ENCODE results near the gene DMBX1. TPM values are rescaled to one million over a fixed set of nuclear protein-coding genes. Genes with fewer than 3 reads are reported as not detected.

DMBX1 gene
- total RNA-seq, 4 donors from 2014 or later = not detected

DNA sequence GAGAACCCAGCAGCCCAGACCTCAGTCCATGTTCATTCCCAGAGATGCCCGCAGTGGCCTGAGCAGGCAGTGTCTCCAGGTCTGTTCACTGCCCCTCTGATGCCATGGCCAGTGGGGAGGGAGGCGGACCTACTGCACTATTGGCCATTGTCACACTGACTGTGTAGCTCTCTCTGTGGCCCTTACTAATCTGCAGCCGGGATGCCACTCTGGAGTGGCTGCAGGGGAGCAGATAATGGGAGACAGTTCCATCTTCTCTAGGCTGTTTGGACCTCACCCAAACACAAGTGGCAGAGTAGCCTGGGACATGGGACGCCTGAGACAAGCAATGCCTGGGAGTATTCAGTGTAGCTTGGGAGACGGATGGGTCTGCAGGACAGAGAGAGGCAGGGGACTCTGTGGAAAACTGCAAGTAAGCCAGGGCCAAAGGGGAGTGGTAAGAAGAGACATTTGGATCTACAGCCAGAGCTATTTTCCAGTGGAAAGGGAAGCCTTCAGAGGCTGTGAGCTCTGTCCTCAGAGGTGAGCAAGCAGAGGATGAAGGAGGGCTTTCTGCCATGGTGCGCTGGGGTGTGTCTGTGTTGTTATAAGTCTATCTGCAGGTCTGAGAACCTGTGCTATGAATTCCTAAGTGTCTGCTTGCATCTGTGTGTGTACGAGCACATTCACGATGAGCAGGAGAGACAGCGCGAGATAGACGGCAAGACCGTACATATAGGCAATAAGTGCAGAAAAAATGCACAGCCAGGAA lies 26.7 kb downstream of the DMBX1 start:
- Histone ChIP-seq H3K27ac (peak overlapping the region; percentile 64 to 71 (median 70)), H3K27me3 (no peaks in the 10 kb centered on the region), H3K4me3 (replicated peaks in 1 of 3) (no peak overlapping the region), H3K9me3 (no peaks in the 10 kb centered on the region), H3K36me3 (no peaks in the 10 kb centered on the region), H3K4me1 (peaks cover 35 to 58% of the 10 kb centered on the region in 2 donors)
- intact Hi-C loops (cut with DNase I) = no loop called here
- 29 to 41% methylated on average over 11 to 12 of the region's 12 CpGs for WGBS, 2 donors
- peak; percentile 70 to 76 for DNase-seq
- TF ChIP-seq, protein P1, sequence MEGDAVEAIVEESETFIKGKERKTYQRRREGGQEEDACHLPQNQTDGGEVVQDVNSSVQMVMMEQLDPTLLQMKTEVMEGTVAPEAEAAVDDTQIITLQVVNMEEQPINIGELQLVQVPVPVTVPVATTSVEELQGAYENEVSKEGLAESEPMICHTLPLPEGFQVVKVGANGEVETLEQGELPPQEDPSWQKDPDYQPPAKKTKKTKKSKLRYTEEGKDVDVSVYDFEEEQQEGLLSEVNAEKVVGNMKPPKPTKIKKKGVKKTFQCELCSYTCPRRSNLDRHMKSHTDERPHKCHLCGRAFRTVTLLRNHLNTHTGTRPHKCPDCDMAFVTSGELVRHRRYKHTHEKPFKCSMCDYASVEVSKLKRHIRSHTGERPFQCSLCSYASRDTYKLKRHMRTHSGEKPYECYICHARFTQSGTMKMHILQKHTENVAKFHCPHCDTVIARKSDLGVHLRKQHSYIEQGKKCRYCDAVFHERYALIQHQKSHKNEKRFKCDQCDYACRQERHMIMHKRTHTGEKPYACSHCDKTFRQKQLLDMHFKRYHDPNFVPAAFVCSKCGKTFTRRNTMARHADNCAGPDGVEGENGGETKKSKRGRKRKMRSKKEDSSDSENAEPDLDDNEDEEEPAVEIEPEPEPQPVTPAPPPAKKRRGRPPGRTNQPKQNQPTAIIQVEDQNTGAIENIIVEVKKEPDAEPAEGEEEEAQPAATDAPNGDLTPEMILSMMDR (IDR thresholded peaks at IDR 0.05) = no peak
- TF ChIP-seq POLR2A (IDR thresholded peaks at IDR 0.05) = no peak

DNA sequence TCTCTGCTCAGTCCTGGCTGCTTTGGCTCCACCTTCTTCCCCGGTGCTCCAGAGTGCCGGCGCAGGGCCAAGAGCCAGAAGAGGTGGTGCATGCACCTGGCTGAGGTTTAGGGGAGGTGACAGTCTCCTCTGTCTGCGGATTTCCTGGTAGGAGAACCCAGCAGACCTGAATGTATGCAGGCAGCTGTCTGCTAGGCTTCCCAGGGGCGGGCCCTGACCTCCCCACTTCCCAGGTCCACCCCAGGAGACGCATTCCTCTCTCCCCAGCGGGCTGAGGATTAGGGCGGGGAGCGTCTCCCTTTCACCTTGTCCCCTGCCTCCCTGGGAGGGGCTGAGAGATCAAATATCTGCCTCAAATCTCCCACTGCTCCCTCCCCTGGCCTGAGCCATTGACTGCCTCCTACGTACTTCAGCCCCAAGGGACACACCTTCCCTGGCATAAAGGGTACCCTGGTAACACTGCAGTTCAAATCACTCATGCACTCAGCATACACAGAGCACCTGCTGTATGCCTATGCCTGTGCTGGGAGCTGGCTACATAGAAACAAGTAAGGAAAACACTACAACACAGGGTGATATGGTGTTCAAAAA lies 27.5 kb downstream of the DMBX1 start:
- Histone ChIP-seq H3K27ac (peak overlapping the region; percentile 64 to 71 (median 70)), H3K36me3 (no peaks in the 10 kb centered on the region), H3K9me3 (no peaks in the 10 kb centered on the region), H3K4me1 (peaks cover 41 to 66% of the 10 kb centered on the region in 2 donors), H3K27me3 (no peaks in the 10 kb centered on the region), H3K4me3 (replicated peaks in 1 of 3) (no peak overlapping the region)
- intact Hi-C loops (cut with DNase I) = no loop called here
- TF ChIP-seq, protein P1 (IDR thresholded peaks at IDR 0.05) = no peak
- peak in 1 of 2 donors; percentile 50 for TF ChIP-seq POLR2A (IDR thresholded peaks at IDR 0.05)
- 2 to 9% methylated on average over 6 to 10 of the region's 10 CpGs for WGBS, 2 donors
- peak; percentile 96 to 98 for DNase-seq

DNA sequence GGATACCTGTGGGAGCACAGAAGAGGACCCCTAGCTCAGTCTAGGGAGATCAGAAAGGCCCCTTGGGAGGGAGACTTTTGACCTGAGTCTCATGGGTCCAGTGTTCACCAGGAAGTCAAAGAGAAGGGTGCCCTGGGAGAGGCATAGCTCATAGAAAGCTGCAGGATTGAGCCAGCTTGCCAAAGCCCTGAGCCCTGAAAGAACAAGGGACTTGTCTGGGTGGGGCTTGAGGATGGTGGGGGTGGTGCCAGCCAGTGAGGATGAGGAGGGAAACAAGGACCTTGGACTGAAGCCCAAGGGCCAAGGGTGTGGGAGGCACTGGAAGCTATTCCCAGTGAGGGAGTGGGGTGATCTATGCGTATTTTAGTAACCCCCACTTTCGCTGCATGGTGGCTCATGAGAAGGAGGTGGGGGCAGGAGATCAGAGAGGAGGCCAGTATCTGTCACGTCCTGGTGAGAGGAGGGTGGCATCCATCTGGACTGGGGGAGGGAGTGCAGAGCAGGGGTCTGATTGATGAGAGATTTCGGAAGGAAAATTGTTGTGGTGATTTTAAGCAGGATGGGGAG lies 28.4 kb downstream of the DMBX1 start:
- 64 to 73% methylated on average over 4 of the region's 4 CpGs for WGBS, 2 donors
- intact Hi-C loops (cut with DNase I) = no loop called here
- no peaks in the 10 kb centered on the region for H3K27me3 ChIP-seq

DNA sequence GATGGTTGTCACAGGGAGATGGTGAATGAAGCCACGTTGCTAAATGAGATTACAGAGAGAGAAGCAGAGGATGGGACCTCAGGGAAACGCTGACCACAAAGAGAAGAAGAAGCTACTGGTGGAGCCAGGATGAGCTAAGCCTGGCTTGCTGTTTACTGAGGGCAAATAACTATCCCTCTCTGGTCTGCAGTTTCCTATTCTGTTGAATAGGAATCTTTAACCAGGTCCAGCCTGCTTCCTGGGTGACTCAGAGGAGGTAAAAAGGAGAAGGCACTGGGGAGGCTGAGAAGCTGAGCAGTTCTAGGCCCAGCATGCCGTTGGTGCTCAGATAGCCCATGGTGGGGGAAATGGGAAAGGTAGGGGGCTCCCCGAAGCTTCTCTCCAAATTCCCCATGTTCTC lies 29.6 kb downstream of the DMBX1 start:
- Histone ChIP-seq H3K9me3 (no peaks in the 10 kb centered on the region), H3K27me3 (no peaks in the 10 kb centered on the region), H3K4me1 (peaks cover 51 to 79% of the 10 kb centered on the region in 2 donors), H3K4me3 (replicated peaks in 1 of 3) (no peak overlapping the region), H3K36me3 (no peaks in the 10 kb centered on the region), H3K27ac (peak overlapping the region in 1 of 3 donors; percentile 80)
- 73 to 87% methylated on average over 4 of the region's 4 CpGs for WGBS, 2 donors
- TF ChIP-seq, protein P1 (IDR thresholded peaks at IDR 0.05) = no peak
- TF ChIP-seq POLR2A (IDR thresholded peaks at IDR 0.05) = no peak
- intact Hi-C loops (cut with DNase I) = no loop called here
- no peak for DNase-seq

More for the DNA sequence above, 28.4 kb downstream of the DMBX1 start:
- H3K4me3 ChIP-seq (replicated peaks in 1 of 3) = no peak overlapping the region
- H3K9me3 ChIP-seq = no peaks in the 10 kb centered on the region
- DNase-seq = peak; percentile 29 to 34
- H3K36me3 ChIP-seq = no peaks in the 10 kb centered on the region
- peak overlapping the region; percentile 64 to 71 (median 70) for H3K27ac ChIP-seq
- H3K4me1 ChIP-seq = peaks cover 50 to 75% of the 10 kb centered on the region in 2 donors
- TF ChIP-seq, protein P1 (IDR thresholded peaks at IDR 0.05) = no peak
- no peak for TF ChIP-seq POLR2A (IDR thresholded peaks at IDR 0.05)
